Keratinocyte (primary cell): ENCODE data around the gene CREB5. TPM values are rescaled to one million over a fixed set of nuclear protein-coding genes. Genes with fewer than 3 reads are reported as not detected.

Experiments
- DNase-seq: peaks from one replicate; pipeline ENCODE4 v3.0.0-alpha.2; 2011; ENCODE audit warnings: low read depth, missing footprints, low spot score
- FAIRE-seq: peaks from 2 replicates; lab custom pipeline; 2011; peaks lifted over from hg19 to GRCh38; lab: Jason Lieb, UNC
- H2AFZ ChIP-seq: 2 replicates; pipeline ENCODE4 v1.6.0; 2012; ENCODE audit warnings: low read length, control low read depth, inconsistent platforms; ENCODE audit not compliant: control insufficient read depth
- H3K27ac ChIP-seq: 2 replicates; pipeline ENCODE4 v1.5.1; 2011; ENCODE audit warnings: low read length; ENCODE audit not compliant: control insufficient read depth, insufficient read depth
- H3K27me3 ChIP-seq: 3 replicates; pipeline ENCODE4 v1.6.0; 2011; ENCODE audit warnings: low read length; ENCODE audit not compliant: control insufficient read depth, insufficient read depth; ENCODE audit errors: extremely low read depth
- H3K36me3 ChIP-seq, 2 experiments: 2 replicates in 1 of 2; 3 replicates in 1 of 2; pipeline ENCODE4 v1.5.1; 2011; ENCODE audit warnings: low read length in 2 of 2, mild to moderate bottlenecking in 1 of 2; ENCODE audit not compliant: control insufficient read depth in 2 of 2, insufficient read depth in 2 of 2; ENCODE audit errors: extremely low read depth in 1 of 2
- H3K4me1 ChIP-seq: 3 replicates; pipeline ENCODE4 v1.5.1; 2011; ENCODE audit warnings: low read length; ENCODE audit not compliant: control insufficient read depth, insufficient read depth; ENCODE audit errors: extremely low read depth
- H3K4me2 ChIP-seq: 3 replicates; pipeline ENCODE4 v1.6.0; 2011; ENCODE audit warnings: low read depth, low read length; ENCODE audit not compliant: control insufficient read depth, insufficient read depth; ENCODE audit errors: extremely low read depth
- H3K4me3 ChIP-seq, 3 experiments: fragments of 200-600 bp in 1 of 3; sonication (generic) in 1 of 3; 2 replicates in 2 of 3; 3 replicates in 1 of 3; pipeline ENCODE4 v1.5.1; 2011 to 2016; ENCODE audit warnings: low read length in 3 of 3, mild to moderate bottlenecking in 3 of 3, control low read depth in 2 of 3, inconsistent platforms in 1 of 3, low read depth in 1 of 3, mixed read lengths in 1 of 3, mixed run types in 1 of 3, moderate library complexity in 1 of 3; ENCODE audit not compliant: control insufficient read depth in 2 of 3, insufficient read depth in 2 of 3; ENCODE audit errors: extremely low read depth in 1 of 3
- H3K79me2 ChIP-seq: 2 replicates; pipeline ENCODE4 v1.6.0; 2012; ENCODE audit warnings: low read length; ENCODE audit not compliant: control insufficient read depth, insufficient read depth
- H3K9ac ChIP-seq: 3 replicates; pipeline ENCODE4 v1.6.0; 2011; ENCODE audit warnings: low read length; ENCODE audit not compliant: control insufficient read depth, insufficient read depth; ENCODE audit errors: extremely low read depth
- H3K9me1 ChIP-seq: 3 replicates; pipeline ENCODE4 v1.6.0; 2011; ENCODE audit warnings: low read length; ENCODE audit not compliant: control insufficient read depth, insufficient read depth; ENCODE audit errors: extremely low read depth
- H3K9me3 ChIP-seq: 2 replicates; pipeline ENCODE4 v1.5.1; 2012; ENCODE audit warnings: low read depth, low read length; ENCODE audit not compliant: control insufficient read depth
- H4K20me1 ChIP-seq: 3 replicates; pipeline ENCODE4 v1.6.0; 2011; ENCODE audit warnings: low read length; ENCODE audit not compliant: control insufficient read depth, insufficient read depth; ENCODE audit errors: extremely low read depth
- CTCF ChIP-seq, 3 experiments: IDR thresholded peaks in 1 of 3; conservative IDR thresholded peaks in 1 of 3; optimal IDR thresholded peaks in 1 of 3; 2 replicates in 2 of 3; 3 replicates in 1 of 3; pipeline versions ENCODE3 to v1.5.1; 2011; ENCODE audit warnings: low read length in 3 of 3, mild to moderate bottlenecking in 3 of 3, moderate library complexity in 2 of 3, control low read depth in 1 of 3, inconsistent platforms in 1 of 3; ENCODE audit not compliant: insufficient read depth in 2 of 3; ENCODE audit errors: extremely low read depth in 1 of 3
- EZH2 ChIP-seq: IDR thresholded peaks from one replicate; pipeline ENCODE4 v1.6.1; 2012; ENCODE audit warnings: inconsistent platforms, mild to moderate bottlenecking, low read length, moderate library complexity
- dilution Hi-C: fragments of 300-500 bp; cut with MboI; formaldehyde crosslinking; loops from one replicate; pipeline ENCODE4 v1.7.0; 2020; ENCODE audit warnings: low sequenced_read_pairs; ENCODE audit not compliant: extremely low pct_ligation_motif_present
- polyA plus RNA-seq, 5 experiments: library from polyadenylated mRNA; depleted of rRNA in 3 of 5; stranded (reverse) in 3 of 5; stranded (forward) in 1 of 5; unstranded in 1 of 5; fragments of >200 nt; gene quantifications; 1 replicate in 1 of 5; 2 replicates in 3 of 5; 3 replicates in 1 of 5; pipeline versions ENCODE4 v1.2.1 to v1.2.3, GENCODE V29; 2011 to 2012; ENCODE audit warnings: missing spikeins in 2 of 5, low read depth in 1 of 5, low replicate concordance in 1 of 5

Gene CREB5
- polyA plus RNA-seq, 1 donor (not counting 4 experiments of a cell fraction or from before 2014, with no cell fraction given), result 7.9 TPM

DNA sequence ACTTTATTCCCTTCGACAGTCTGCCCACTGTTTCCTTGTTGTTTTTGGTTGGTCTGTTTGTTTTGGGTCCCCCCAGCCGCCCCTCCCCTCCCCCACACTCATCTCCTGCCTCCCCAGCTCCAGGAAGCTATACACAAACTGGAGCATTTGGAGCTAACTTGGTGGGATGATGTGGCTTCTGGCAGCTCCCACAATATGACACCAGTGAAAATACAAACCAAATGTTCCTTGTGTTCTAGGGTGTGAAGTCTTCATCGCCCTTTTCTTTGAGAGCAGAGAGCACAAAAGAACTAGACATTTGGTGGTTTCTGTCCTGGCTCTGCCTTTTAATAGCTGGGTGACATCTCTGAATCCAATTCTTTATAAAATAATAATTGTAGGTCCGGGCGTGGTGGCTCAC, 33.8 kb downstream of the CREB5 start:
- Histone ChIP-seq H3K4me1 (no peaks in the 10 kb centered on the region), H3K9me3 (no peaks in the 10 kb centered on the region), H3K27me3 (peaks cover 20% of the 10 kb centered on the region), H3K9ac (no peak overlapping the region), H2AFZ (no peak overlapping the region), H3K27ac (no peak overlapping the region), H3K9me1 (no peaks in the 10 kb centered on the region), H4K20me1 (no peaks in the 10 kb centered on the region), H3K4me2 (no peak overlapping the region), H3K36me3 (no peaks in the 10 kb centered on the region), H3K4me3 (no peak overlapping the region), H3K79me2 (no peaks in the 10 kb centered on the region)
- dilution Hi-C loops, result no loop called here
- DNase-seq (no peak), FAIRE-seq (no peak)
- TF ChIP-seq CTCF (optimal IDR thresholded peaks at IDR 0.05 in 1 of 3, IDR thresholded peaks at IDR 0.05 in 1 of 3, conservative IDR thresholded peaks at IDR 0.05 in 1 of 3; ENCODE audit: extremely low read depth in 1 of 3, insufficient read depth in 2 of 3, low read length in 3 of 3) (no peak), EZH2 (no peak)

DNA sequence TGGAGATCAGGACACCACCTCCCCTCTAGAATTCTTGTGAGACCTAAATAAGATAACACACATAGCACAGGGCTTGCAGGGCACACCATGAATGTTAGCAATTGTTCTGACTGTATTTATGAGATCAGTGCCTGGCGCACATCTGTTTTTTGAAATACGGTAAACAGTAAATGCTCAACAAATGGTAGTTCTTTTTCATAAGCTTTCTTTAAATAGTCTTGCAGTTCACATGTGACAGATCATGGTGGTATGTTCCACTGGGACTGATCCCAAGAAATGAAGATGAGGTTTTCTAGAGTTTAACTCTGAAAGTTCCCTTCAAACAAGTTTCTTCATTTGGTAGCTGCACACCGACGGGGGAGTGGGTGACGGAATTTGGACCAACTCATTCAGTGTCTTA, 34.8 kb downstream of the CREB5 start:
- Histone ChIP-seq H4K20me1 (no peaks in the 10 kb centered on the region), H3K36me3 (no peaks in the 10 kb centered on the region), H3K9ac (no peak overlapping the region), H3K27ac (no peak overlapping the region), H3K4me1 (no peaks in the 10 kb centered on the region), H3K9me1 (no peaks in the 10 kb centered on the region), H3K27me3 (peaks cover 20% of the 10 kb centered on the region), H3K4me2 (no peak overlapping the region), H3K79me2 (no peaks in the 10 kb centered on the region), H3K4me3 (no peak overlapping the region), H2AFZ (no peak overlapping the region), H3K9me3 (no peaks in the 10 kb centered on the region)
- dilution Hi-C loops, result no loop called here
- DNase-seq (no peak), FAIRE-seq (no peak)
- TF ChIP-seq CTCF (optimal IDR thresholded peaks at IDR 0.05 in 1 of 3, IDR thresholded peaks at IDR 0.05 in 1 of 3, conservative IDR thresholded peaks at IDR 0.05 in 1 of 3; ENCODE audit: extremely low read depth in 1 of 3, insufficient read depth in 2 of 3, low read length in 3 of 3) (no peak), EZH2 (no peak)
